Activated CD8-positive, alpha-beta T cell treated with anti-CD3 and anti-CD28 coated beads for 36 hours (primary cell): ENCODE results near the gene PTPN4. TPM values are rescaled to one million over a fixed set of nuclear protein-coding genes. Genes with fewer than 3 reads are reported as not detected.

Experiments used
- ATAC-seq: fragments of 200-7000 bp; cut with Tn5 transposase; one replicate; pipeline ENCODE4 v1.10.0; 2021; ENCODE audit warnings: mild to moderate bottlenecking, moderate library complexity
- CTCF ChIA-PET: fragments of 350-600 bp; sonication (Branson Sonifier 250); formaldehyde crosslinking; loops from one replicate; lab custom pipeline; 2021; ENCODE audit warnings: antibody characterized with exemption; lab: Charles Lee
- POLR2A ChIA-PET: fragments of 350-600 bp; sonication (Branson Sonifier 250); formaldehyde crosslinking; loops from one replicate; lab custom pipeline; 2021; ENCODE audit warnings: antibody characterized with exemption; lab: Charles Lee
- DNase-seq: peaks from one replicate; pipeline ENCODE4 v3.0.0-alpha.2; 2020
- H3K27ac Mint-ChIP-seq: one replicate; pipeline ENCODE4 v1.8.0; 2021; ENCODE audit warnings: mild to moderate bottlenecking, mixed read lengths
- H3K27me3 Mint-ChIP-seq: one replicate; pipeline ENCODE4 v1.8.0; 2021; ENCODE audit warnings: mixed read lengths
- H3K36me3 Mint-ChIP-seq: one replicate; pipeline ENCODE4 v1.8.0; 2021; ENCODE audit warnings: low read depth, mixed read lengths
- H3K4me1 Mint-ChIP-seq: one replicate; pipeline ENCODE4 v1.8.0; 2021; ENCODE audit warnings: low read depth, mixed read lengths
- H3K4me3 Mint-ChIP-seq: one replicate; pipeline ENCODE4 v1.8.0; 2021; ENCODE audit warnings: mild to moderate bottlenecking, moderate library complexity, mixed read lengths
- H3K9me3 Mint-ChIP-seq: one replicate; pipeline ENCODE4 v1.8.0; 2021; ENCODE audit warnings: mixed read lengths
- intact Hi-C: fragments of 100-400 bp; cut with micrococcal nuclease; formaldehyde crosslinking; loops from one replicate; pipeline ENCODE4 v1.10.0; 2022
- total RNA-seq, 2 experiments: library from RNA; stranded (reverse); gene quantifications; one replicate each; pipeline ENCODE4 v1.2.3, GENCODE V29; 2021
- TF ChIP-seq, protein P1 (sequence below): fragments of 200-600 bp; IDR thresholded peaks from one replicate; pipeline ENCODE4 v1.8.0; 2022; ENCODE audit warnings: antibody characterized with exemption, mild to moderate bottlenecking

Gene PTPN4
- total RNA-seq, 2 experiments from 2014 or later = 34.4 to 40.2 TPM

DNA sequence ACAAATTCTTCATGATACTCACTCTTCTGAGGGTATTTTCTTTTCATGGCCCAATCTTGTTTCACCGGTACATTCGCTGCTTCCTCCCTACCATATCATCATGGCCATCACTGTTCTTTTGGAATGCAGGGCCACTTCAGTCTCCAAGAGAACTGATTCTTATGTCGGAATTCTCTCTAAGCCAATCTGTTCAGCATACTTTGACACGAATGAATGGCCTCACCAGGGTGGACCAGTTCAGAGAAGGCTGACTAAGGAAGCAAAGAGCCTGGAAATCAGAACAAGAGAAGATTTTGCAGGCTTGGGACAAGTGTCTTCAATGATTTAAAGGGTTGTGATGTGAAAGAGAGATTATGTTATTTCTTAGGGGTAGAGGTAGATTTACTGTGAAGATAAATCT lies 248.1 kb downstream of the PTPN4 start:
- no peak for ATAC-seq
- no peak overlapping the region for H3K27ac Mint-ChIP-seq
- ChIA-PET POLR2A (interaction anchor here (0.6 kb wide), 1 partner anchor 144 kb away, joined by 3 read pairs; no protein-coding TSS in a partner anchor), CTCF (interaction anchor here (1.7 kb wide), 1 partner anchor 167 kb away, joined by 4 read pairs; no protein-coding TSS in a partner anchor)
- peaks cover 5% of the 10 kb centered on the region for H3K4me1 Mint-ChIP-seq
- intact Hi-C loops = no loop called here
- no peak overlapping the region for H3K4me3 Mint-ChIP-seq
- no peaks in the 10 kb centered on the region for H3K9me3 Mint-ChIP-seq
- TF ChIP-seq, protein P1, sequence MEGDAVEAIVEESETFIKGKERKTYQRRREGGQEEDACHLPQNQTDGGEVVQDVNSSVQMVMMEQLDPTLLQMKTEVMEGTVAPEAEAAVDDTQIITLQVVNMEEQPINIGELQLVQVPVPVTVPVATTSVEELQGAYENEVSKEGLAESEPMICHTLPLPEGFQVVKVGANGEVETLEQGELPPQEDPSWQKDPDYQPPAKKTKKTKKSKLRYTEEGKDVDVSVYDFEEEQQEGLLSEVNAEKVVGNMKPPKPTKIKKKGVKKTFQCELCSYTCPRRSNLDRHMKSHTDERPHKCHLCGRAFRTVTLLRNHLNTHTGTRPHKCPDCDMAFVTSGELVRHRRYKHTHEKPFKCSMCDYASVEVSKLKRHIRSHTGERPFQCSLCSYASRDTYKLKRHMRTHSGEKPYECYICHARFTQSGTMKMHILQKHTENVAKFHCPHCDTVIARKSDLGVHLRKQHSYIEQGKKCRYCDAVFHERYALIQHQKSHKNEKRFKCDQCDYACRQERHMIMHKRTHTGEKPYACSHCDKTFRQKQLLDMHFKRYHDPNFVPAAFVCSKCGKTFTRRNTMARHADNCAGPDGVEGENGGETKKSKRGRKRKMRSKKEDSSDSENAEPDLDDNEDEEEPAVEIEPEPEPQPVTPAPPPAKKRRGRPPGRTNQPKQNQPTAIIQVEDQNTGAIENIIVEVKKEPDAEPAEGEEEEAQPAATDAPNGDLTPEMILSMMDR = no peak
- H3K27me3 Mint-ChIP-seq = no peaks in the 10 kb centered on the region
- DNase-seq = no peak
- H3K36me3 Mint-ChIP-seq = no peaks in the 10 kb centered on the region

DNA sequence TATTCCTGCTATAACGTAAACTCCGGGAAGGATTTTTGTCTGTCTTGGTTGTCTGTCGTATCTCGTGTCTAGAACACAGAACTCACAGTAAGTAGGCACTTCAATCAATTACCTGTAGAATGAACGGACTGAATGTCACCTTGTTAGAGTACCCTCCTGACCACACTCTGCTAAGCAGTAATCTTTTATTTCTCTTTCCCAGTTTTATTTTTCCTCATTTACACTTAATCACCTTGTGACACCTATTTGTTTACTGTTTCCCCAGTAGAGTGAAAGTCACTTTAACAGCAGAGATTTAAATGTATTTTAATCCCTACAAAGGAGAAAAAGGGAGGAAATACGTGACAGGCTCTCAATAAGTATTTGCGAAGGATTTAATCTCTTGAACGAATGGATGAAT lies 252.6 kb downstream of the PTPN4 start:
- CTCF ChIA-PET = interaction anchor here (1.0 to 1.6 kb wide), 3 partner anchors 21 to 309 kb away, joined by 3 to 8 read pairs (median 3); no protein-coding TSS in a partner anchor
- H3K9me3 Mint-ChIP-seq = no peaks in the 10 kb centered on the region
- no peaks in the 10 kb centered on the region for H3K36me3 Mint-ChIP-seq
- H3K27ac Mint-ChIP-seq = no peak overlapping the region
- intact Hi-C loops = loop anchor here (5.0 kb wide), 1 partner anchor 165 kb away; no protein-coding TSS in a partner anchor
- no peaks in the 10 kb centered on the region for H3K27me3 Mint-ChIP-seq
- H3K4me1 Mint-ChIP-seq = peaks cover 14% of the 10 kb centered on the region
- H3K4me3 Mint-ChIP-seq = peak overlapping the region; percentile 70
- DNase-seq = no peak
- TF ChIP-seq, protein P1 = no peak
- no peak for ATAC-seq
- POLR2A ChIA-PET = interaction anchor here (0.7 to 0.8 kb wide), 2 partner anchors 211 to 253 kb away, joined by 3 read pairs; partner anchors contain the start of genes PTPN4 and TMEM185B

DNA sequence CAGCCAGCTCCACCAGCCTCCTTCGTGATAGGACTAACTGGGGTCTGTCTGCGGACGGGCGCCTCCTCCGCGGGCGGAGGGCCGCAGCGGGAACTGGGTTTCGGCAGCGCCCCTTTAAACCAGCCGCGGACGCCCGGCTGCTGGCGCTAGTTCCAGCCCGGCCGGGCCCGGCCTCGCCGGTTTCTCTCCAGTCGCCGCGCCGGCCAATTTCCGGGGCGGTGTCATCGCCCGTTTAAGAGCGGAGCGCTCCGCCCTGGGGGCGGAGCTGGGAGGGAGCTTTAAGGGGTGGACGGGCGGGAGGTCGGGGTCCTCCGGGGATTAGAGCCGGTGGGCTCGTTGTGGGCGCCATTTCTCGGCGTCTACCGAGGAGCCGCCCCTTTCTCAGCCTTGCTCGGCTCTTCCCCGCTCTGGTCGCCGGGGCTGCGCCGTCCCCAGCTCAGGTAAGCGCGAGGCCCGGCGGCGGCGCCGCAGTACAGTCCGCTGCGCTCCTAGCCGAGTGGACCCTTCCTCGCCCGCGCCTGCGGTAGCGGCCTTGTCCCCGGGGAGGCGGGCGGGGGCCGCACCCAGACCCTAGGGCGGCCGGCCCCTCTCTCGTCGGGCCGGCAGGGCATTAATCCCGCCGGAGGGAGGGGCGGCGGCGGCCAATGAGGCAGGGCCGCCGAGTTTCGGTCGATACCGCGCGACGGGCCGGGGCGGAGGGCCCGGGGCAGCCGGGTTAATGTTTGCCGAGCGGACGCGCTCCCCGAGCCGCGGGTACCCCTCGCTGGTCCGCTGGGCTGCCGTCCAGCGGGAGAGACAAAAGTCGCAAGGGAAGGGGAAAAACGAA lies 253.3 kb downstream of the PTPN4 start, which contains the start of gene EPB41L5:
Gene EPB41L5 (plus strand): TSS at position 307 of the 826 bp plus-strand sequence. CDS start 6,008 bp downstream, outside the sequence.
- H3K9me3 Mint-ChIP-seq = no peaks in the 10 kb centered on the region
- ChIA-PET POLR2A (interaction anchor here (0.6 to 0.8 kb wide), 3 partner anchors 9 to 253 kb away, joined by 3 read pairs; partner anchors contain the start of genes PTPN4 and TMEM185B), CTCF (interaction anchor here (0.8 to 1.6 kb wide), 5 partner anchors 21 to 309 kb away, joined by 3 to 8 read pairs (median 3); no protein-coding TSS in a partner anchor)
- H3K4me3 Mint-ChIP-seq = peak within 1 kb of the TSS; percentile 70
- TF ChIP-seq, protein P1 = no peak
- DNase-seq = peak; percentile 88
- intact Hi-C loops = loop anchor here (5.0 kb wide), 1 partner anchor 164 kb away; no protein-coding TSS in a partner anchor
- peak within 1 kb of the TSS; percentile 29 for H3K27ac Mint-ChIP-seq
- peak; percentile 96 for ATAC-seq
- no peaks in the 10 kb centered on the region for H3K27me3 Mint-ChIP-seq
- H3K36me3 Mint-ChIP-seq = no peaks in the 10 kb centered on the region
- peaks cover 14% of the 10 kb centered on the region for H3K4me1 Mint-ChIP-seq

DNA sequence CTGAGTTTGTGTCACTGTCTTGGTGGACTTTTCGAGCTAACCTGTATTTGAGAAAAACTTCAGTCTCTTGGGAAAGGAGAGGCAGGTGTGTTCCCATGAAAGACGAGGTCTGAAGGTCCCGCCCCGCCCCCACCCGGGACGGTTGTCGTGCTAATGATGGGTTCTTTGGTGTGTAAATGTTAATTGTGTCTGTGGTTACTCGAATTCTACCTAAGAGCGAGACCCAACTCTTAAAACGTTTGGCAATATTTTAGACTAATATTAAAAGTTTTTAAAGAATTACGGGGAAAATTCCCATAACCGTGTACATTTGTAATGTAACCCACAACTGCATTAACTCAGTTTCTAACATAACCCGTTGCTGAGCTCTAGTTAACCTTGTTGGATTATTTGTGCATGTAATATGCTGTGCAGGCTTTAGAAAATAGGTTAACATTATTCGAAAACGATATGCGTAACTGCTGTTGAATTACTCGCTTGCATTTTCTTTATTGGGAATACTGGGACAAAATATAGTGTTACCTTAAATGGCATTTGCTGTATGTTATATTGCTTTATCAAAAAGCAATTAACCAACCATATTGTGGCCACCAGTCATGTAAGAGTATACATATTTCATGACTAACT lies 254.0 kb downstream of the PTPN4 start:
- no peak for ATAC-seq
- no peaks in the 10 kb centered on the region for H3K36me3 Mint-ChIP-seq
- H3K9me3 Mint-ChIP-seq = no peaks in the 10 kb centered on the region
- H3K4me3 Mint-ChIP-seq = peak overlapping the region; percentile 70
- CTCF ChIA-PET = interaction anchor here (0.9 to 1.6 kb wide), 2 partner anchors 162 to 261 kb away, joined by 3 to 8 read pairs; no protein-coding TSS in a partner anchor
- intact Hi-C loops = loop anchor here (5.0 kb wide), 1 partner anchor 164 kb away; no protein-coding TSS in a partner anchor
- no peaks in the 10 kb centered on the region for H3K27me3 Mint-ChIP-seq
- H3K27ac Mint-ChIP-seq = peak overlapping the region; percentile 29
- H3K4me1 Mint-ChIP-seq = peaks cover 14% of the 10 kb centered on the region
- TF ChIP-seq, protein P1 = no peak
- DNase-seq = peak; percentile 16
- POLR2A ChIA-PET = no interaction called here
